ENCODE results near the gene CHFR. TPM values are rescaled to one million over a fixed set of nuclear protein-coding genes. Genes with fewer than 3 reads are reported as not detected.
A peak's percentile ranks its signal among the peaks of the same experiment; 100 is the strongest.

Gene CHFR
- total and polyA plus RNA-seq, 2 experiments from 2014 or later: 23.0 to 42.7 TPM

DNA sequence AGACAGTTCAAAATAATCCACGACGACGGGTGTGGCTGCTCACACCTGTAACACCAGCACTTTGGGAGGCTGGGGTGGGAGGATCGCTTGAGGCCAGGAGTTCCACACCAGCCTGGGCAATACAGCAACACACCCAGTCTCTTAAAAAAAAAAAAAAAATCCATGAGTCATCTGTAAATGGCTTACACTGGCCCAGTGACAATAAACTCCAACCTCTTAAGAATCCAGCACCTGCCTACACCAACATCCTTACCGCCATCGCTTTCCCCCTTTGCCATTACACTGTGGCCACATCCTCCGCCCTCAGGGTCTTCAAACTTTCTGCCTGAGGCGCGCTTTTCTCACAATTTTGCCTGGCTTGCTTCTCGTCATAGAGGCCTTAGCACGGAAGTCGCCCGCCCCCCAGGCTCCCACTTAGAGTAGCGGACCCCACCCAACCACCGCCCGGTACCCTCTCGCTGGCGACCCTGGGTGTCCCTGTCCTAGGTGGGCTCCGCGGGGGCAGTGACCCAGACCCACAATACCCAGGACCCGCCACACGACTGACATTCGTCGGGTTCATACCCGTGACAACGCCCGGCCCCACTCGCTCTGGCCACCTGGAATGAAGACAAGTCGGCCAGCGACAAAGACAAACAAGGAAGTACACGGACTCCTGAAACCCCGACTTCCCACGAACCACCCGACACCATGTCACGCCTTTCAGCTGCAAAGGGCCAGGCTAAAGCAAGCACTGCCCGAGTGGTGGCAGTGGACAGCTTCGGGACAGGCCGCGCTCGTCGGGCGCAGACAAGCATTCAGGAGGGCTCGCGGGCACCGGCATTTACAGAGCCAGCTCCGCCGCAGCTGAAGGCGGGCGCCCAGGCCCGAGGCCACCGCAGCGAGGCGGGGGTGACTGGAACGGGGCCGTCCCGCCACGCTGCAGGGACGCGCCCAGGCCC lies 59.4 kb downstream of the CHFR start:
- DNase-seq (ENCODE audit: low spot score) (peak; percentile 24), ATAC-seq (peak; percentile 9; the same call in 2 of the 3 replicates)
- peaks cover 5% of the 10 kb centered on the region for H3K27me3 Mint-ChIP-seq (ENCODE audit: insufficient read depth, low read depth, poor library complexity)
- Histone ChIP-seq H2AFZ (no peak overlapping the region), H3K4me3 (peak overlapping the region; percentile 95), H3K9me2 (ENCODE audit: insufficient read depth) (no peaks in the 10 kb centered on the region), H4K20me1 (replicated peaks; ENCODE audit: insufficient read depth) (peaks cover 6% of the 10 kb centered on the region; the same call in 1 of the 2 replicates), H3K27me3 (ENCODE audit: insufficient read depth) (no peaks in the 10 kb centered on the region), H3F3A (replicated peaks; ENCODE audit: low read depth) (peaks cover 8% of the 10 kb centered on the region; the same call in 1 of the 2 replicates), H3K4me2 (peak overlapping the region; percentile 95), H3K36me3 (ENCODE audit: insufficient read depth) (no peaks in the 10 kb centered on the region; the same call in 1 of the 2 replicates), H3K79me2 (replicated peaks; ENCODE audit: insufficient read depth) (peaks cover 38% of the 10 kb centered on the region), H3K27ac (ENCODE audit: low read depth) (no peak overlapping the region), H3K4me1 (ENCODE audit: insufficient read depth) (peaks cover 8% of the 10 kb centered on the region)
- peak overlapping the region; percentile 90 for H3K4me3 Mint-ChIP-seq
- peak overlapping the region; percentile 80; the same call in 1 of the 2 replicates for H3K27ac Mint-ChIP-seq
- TF ChIP-seq ZNF114 (CRISPR knock-in tag; IDR thresholded peaks at IDR 0.05) (no peak), STAT1 (IDR thresholded peaks at IDR 0.05; ENCODE audit: unreplicated experiment) (no peak), CREB1 (CRISPR knock-in tag; IDR thresholded peaks at IDR 0.05; ENCODE audit: low read depth) (no peak), ZNF331 (CRISPR knock-in tag; IDR thresholded peaks at IDR 0.05; ENCODE audit: low read depth) (no peak), NANOG (IDR thresholded peaks at IDR 0.05; ENCODE audit: borderline replicate concordance) (no peak), POLR2AphosphoS5 (IDR thresholded peaks at IDR 0.05; ENCODE audit: low read depth) (no peak), JUNB (IDR thresholded peaks at IDR 0.05; ENCODE audit: unreplicated experiment) (no peak), EZH2phosphoT487 (IDR thresholded peaks at IDR 0.05; ENCODE audit: unreplicated experiment) (no peak), EZH2 (IDR thresholded peaks at IDR 0.05; ENCODE audit: low read depth, unreplicated experiment) (no peak)
- TF ChIP-seq, protein P1, sequence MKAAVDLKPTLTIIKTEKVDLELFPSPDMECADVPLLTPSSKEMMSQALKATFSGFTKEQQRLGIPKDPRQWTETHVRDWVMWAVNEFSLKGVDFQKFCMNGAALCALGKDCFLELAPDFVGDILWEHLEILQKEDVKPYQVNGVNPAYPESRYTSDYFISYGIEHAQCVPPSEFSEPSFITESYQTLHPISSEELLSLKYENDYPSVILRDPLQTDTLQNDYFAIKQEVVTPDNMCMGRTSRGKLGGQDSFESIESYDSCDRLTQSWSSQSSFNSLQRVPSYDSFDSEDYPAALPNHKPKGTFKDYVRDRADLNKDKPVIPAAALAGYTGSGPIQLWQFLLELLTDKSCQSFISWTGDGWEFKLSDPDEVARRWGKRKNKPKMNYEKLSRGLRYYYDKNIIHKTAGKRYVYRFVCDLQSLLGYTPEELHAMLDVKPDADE (IDR thresholded peaks at IDR 0.05): no peak
- TF ChIP-seq, protein P2, sequence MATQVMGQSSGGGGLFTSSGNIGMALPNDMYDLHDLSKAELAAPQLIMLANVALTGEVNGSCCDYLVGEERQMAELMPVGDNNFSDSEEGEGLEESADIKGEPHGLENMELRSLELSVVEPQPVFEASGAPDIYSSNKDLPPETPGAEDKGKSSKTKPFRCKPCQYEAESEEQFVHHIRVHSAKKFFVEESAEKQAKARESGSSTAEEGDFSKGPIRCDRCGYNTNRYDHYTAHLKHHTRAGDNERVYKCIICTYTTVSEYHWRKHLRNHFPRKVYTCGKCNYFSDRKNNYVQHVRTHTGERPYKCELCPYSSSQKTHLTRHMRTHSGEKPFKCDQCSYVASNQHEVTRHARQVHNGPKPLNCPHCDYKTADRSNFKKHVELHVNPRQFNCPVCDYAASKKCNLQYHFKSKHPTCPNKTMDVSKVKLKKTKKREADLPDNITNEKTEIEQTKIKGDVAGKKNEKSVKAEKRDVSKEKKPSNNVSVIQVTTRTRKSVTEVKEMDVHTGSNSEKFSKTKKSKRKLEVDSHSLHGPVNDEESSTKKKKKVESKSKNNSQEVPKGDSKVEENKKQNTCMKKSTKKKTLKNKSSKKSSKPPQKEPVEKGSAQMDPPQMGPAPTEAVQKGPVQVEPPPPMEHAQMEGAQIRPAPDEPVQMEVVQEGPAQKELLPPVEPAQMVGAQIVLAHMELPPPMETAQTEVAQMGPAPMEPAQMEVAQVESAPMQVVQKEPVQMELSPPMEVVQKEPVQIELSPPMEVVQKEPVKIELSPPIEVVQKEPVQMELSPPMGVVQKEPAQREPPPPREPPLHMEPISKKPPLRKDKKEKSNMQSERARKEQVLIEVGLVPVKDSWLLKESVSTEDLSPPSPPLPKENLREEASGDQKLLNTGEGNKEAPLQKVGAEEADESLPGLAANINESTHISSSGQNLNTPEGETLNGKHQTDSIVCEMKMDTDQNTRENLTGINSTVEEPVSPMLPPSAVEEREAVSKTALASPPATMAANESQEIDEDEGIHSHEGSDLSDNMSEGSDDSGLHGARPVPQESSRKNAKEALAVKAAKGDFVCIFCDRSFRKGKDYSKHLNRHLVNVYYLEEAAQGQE (IDR thresholded peaks at IDR 0.05; ENCODE audit: unreplicated experiment): no peak
- TF ChIP-seq, protein P3, sequence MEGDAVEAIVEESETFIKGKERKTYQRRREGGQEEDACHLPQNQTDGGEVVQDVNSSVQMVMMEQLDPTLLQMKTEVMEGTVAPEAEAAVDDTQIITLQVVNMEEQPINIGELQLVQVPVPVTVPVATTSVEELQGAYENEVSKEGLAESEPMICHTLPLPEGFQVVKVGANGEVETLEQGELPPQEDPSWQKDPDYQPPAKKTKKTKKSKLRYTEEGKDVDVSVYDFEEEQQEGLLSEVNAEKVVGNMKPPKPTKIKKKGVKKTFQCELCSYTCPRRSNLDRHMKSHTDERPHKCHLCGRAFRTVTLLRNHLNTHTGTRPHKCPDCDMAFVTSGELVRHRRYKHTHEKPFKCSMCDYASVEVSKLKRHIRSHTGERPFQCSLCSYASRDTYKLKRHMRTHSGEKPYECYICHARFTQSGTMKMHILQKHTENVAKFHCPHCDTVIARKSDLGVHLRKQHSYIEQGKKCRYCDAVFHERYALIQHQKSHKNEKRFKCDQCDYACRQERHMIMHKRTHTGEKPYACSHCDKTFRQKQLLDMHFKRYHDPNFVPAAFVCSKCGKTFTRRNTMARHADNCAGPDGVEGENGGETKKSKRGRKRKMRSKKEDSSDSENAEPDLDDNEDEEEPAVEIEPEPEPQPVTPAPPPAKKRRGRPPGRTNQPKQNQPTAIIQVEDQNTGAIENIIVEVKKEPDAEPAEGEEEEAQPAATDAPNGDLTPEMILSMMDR (conservative IDR thresholded peaks at IDR 0.05; ENCODE audit: low read depth in 2 of 2): no peak
- TF ChIP-seq, protein P4, sequence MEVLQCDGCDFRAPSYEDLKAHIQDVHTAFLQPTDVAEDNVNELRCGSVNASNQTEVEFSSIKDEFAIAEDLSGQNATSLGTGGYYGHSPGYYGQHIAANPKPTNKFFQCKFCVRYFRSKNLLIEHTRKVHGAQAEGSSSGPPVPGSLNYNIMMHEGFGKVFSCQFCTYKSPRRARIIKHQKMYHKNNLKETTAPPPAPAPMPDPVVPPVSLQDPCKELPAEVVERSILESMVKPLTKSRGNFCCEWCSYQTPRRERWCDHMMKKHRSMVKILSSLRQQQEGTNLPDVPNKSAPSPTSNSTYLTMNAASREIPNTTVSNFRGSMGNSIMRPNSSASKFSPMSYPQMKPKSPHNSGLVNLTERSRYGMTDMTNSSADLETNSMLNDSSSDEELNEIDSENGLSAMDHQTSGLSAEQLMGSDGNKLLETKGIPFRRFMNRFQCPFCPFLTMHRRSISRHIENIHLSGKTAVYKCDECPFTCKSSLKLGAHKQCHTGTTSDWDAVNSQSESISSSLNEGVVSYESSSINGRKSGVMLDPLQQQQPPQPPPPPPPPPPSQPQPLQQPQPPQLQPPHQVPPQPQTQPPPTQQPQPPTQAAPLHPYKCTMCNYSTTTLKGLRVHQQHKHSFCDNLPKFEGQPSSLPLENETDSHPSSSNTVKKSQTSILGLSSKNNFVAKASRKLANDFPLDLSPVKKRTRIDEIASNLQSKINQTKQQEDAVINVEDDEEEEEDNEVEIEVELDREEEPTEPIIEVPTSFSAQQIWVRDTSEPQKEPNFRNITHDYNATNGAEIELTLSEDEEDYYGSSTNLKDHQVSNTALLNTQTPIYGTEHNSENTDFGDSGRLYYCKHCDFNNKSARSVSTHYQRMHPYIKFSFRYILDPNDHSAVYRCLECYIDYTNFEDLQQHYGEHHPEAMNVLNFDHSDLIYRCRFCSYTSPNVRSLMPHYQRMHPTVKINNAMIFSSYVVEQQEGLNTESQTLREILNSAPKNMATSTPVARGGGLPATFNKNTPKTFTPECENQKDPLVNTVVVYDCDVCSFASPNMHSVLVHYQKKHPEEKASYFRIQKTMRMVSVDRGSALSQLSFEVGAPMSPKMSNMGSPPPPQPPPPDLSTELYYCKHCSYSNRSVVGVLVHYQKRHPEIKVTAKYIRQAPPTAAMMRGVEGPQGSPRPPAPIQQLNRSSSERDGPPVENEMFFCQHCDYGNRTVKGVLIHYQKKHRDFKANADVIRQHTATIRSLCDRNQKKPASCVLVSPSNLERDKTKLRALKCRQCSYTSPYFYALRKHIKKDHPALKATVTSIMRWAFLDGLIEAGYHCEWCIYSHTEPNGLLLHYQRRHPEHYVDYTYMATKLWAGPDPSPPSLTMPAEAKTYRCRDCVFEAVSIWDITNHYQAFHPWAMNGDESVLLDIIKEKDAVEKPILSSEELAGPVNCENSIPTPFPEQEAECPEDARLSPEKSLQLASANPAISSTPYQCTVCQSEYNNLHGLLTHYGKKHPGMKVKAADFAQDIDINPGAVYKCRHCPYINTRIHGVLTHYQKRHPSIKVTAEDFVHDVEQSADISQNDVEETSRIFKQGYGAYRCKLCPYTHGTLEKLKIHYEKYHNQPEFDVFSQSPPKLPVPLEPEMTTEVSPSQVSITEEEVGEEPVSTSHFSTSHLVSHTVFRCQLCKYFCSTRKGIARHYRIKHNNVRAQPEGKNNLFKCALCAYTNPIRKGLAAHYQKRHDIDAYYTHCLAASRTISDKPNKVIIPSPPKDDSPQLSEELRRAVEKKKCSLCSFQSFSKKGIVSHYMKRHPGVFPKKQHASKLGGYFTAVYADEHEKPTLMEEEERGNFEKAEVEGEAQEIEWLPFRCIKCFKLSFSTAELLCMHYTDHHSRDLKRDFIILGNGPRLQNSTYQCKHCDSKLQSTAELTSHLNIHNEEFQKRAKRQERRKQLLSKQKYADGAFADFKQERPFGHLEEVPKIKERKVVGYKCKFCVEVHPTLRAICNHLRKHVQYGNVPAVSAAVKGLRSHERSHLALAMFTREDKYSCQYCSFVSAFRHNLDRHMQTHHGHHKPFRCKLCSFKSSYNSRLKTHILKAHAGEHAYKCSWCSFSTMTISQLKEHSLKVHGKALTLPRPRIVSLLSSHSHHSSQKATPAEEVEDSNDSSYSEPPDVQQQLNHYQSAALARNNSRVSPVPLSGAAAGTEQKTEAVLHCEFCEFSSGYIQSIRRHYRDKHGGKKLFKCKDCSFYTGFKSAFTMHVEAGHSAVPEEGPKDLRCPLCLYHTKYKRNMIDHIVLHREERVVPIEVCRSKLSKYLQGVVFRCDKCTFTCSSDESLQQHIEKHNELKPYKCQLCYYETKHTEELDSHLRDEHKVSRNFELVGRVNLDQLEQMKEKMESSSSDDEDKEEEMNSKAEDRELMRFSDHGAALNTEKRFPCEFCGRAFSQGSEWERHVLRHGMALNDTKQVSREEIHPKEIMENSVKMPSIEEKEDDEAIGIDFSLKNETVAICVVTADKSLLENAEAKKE (CRISPR knock-in tag; IDR thresholded peaks at IDR 0.05): no peak
- peaks cover 12% of the 10 kb centered on the region for H3K4me1 Mint-ChIP-seq
- H3K9me3 Mint-ChIP-seq: peaks cover 2% of the 10 kb centered on the region; the same call in 1 of the 3 replicates
- peaks cover 31% of the 10 kb centered on the region for H3K36me3 Mint-ChIP-seq (ENCODE audit: low read depth)

Measured in GM23338 (cell line).